HFFc6 (cell line): Measurements from ENCODE around the gene CSNK1G1. TPM values are rescaled to one million over a fixed set of nuclear protein-coding genes. Genes with fewer than 3 reads are reported as not detected.

Source experiments
- DNase-seq: peaks from one replicate; pipeline ENCODE4 v3.0.0-alpha.2; 2018
- H3K27ac Mint-ChIP-seq: 2 replicates; pipeline ENCODE4 v1.8.0; 2020; ENCODE audit warnings: mild to moderate bottlenecking, mixed read lengths
- H3K27me3 Mint-ChIP-seq: 2 replicates; pipeline ENCODE4 v1.8.0; 2021; ENCODE audit warnings: mild to moderate bottlenecking, moderate library complexity, mixed read lengths; ENCODE audit not compliant: insufficient read depth
- H3K36me3 Mint-ChIP-seq: 2 replicates; pipeline ENCODE4 v1.8.0; 2021; ENCODE audit warnings: low read depth, mixed read lengths
- H3K4me1 Mint-ChIP-seq: 2 replicates; pipeline ENCODE4 v1.8.0; 2020; ENCODE audit warnings: low read depth, mixed read lengths
- H3K4me3 Mint-ChIP-seq: 2 replicates; pipeline ENCODE4 v1.8.0; 2020; ENCODE audit warnings: mild to moderate bottlenecking, moderate library complexity, mixed read lengths
- H3K9me3 Mint-ChIP-seq: 2 replicates; pipeline ENCODE4 v1.8.0; 2020; ENCODE audit warnings: mild to moderate bottlenecking, mixed read lengths
- CTCF ChIP-seq: fragments of 200-600 bp; sonication (generic); IDR thresholded peaks from 2 replicates; pipeline ENCODE4 v1.5.0; 2021; ENCODE audit warnings: antibody characterized with exemption, mild to moderate bottlenecking
- total RNA-seq, 6 experiments: library from RNA; stranded (reverse); fragmentation: NEBNext Ultra II Directional; extraction: Animal tissue kit (Norgen Biotek cat#: 25700); gene quantifications; 2 replicates in 1 of 6; 3 replicates in 5 of 6; pipeline ENCODE4 v1.2.3, GENCODE V29; 2021

Gene CSNK1G1
- total RNA-seq, 6 experiments from 2014 or later: 16.4 to 20.5 (median 18.6) TPM

GRCh38 chr15:64185146-64185911 lies 170.6 kb downstream of the CSNK1G1 start:
- H3K36me3 Mint-ChIP-seq: peaks cover 22% of the 10 kb centered on the region
- H3K27ac Mint-ChIP-seq: no peak overlapping the region
- TF ChIP-seq CTCF: no peak
- no peaks in the 10 kb centered on the region for H3K9me3 Mint-ChIP-seq
- peaks cover 20% of the 10 kb centered on the region for H3K4me1 Mint-ChIP-seq
- DNase-seq: no peak
- peaks cover 2% of the 10 kb centered on the region; the same call in 1 of the 2 replicates for H3K27me3 Mint-ChIP-seq
- no peak overlapping the region for H3K4me3 Mint-ChIP-seq

GRCh38 chr15:64182859-64183370 lies 173.1 kb downstream of the CSNK1G1 start:
- Mint-ChIP-seq H3K4me1 (peaks cover 7% of the 10 kb centered on the region), H3K9me3 (no peaks in the 10 kb centered on the region), H3K36me3 (peaks cover 17% of the 10 kb centered on the region), H3K27me3 (no peaks in the 10 kb centered on the region), H3K4me3 (no peak overlapping the region), H3K27ac (no peak overlapping the region)
- no peak for TF ChIP-seq CTCF
- no peak for DNase-seq

- DNase-seq: no peak
- TF ChIP-seq CTCF: no peak
- H3K27me3 Mint-ChIP-seq: no peaks in the 10 kb centered on the region; the same call in 1 of the 2 replicates
- H3K27ac Mint-ChIP-seq: no peak overlapping the region
- peaks cover 28% of the 10 kb centered on the region for H3K36me3 Mint-ChIP-seq
- H3K4me1 Mint-ChIP-seq: no peaks in the 10 kb centered on the region
- H3K4me3 Mint-ChIP-seq: no peak overlapping the region
- H3K9me3 Mint-ChIP-seq: no peaks in the 10 kb centered on the region
These were observed 175.6 kb downstream of the CSNK1G1 start for GRCh38 chr15:64180235-64180824.

DNA sequence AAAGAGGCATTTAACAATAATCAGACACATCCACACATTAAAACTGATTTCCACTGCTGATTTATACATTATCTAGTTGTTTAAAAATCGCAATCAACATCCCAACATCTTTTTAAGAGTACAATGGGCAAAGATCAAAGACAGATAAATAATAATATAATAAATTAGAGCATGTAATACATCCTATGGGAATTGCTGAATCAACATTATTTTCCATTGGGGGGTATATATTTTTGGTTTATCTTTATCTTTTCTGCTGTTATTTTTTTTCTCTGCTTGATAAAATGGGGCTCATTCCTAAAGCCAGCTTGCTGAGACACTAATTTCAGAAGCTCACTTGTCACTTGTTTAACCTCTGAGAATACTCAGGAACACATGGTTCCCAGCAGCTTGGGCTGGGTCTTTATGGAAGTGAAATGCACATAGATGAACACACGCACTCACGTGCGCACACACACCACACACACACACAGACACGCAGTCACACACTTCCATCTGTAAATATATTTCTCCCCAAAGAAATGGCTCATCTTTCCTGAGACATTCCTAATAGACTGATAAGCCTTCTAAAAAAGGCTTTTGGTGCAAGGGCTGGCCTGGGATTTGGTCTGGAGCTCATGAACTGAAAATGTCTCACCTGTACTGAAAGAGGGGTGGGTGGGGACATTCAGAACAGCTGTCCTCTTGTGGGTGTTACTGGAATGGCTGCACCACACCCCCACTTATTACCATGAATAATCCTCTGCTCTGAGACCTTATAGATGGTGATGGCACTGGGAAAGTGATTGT lies 189.7 kb downstream of the CSNK1G1 start:
- Mint-ChIP-seq H3K4me1 (peaks cover 32% of the 10 kb centered on the region), H3K36me3 (peaks cover 16% of the 10 kb centered on the region), H3K4me3 (no peak overlapping the region), H3K27ac (no peak overlapping the region), H3K27me3 (peaks cover 5% of the 10 kb centered on the region; the same call in 1 of the 2 replicates), H3K9me3 (no peaks in the 10 kb centered on the region)
- DNase-seq: no peak
- TF ChIP-seq CTCF: 0 out of 2 replicates have a peak, but pooled peaks have one; percentile 7

DNA sequence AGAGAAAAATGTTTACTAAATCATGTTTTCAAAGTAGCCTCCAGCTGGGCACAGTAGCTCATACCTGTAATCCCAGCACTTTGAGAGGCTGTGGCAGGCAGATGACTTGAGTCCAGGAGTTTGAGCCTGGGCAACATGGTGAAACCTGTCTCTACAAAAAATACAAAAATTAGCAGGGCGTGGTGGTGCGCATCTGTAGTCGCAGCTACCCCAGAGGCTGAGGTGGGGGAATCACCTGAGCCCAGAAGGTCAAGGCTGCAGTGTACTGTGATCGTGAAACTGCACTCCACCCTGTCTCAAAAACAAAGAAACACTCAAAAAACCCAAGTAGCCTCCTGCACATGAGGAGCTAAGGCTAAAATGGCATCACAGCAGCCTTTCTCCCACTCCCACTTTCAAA lies 191.5 kb downstream of the CSNK1G1 start:
- no peak for DNase-seq
- Mint-ChIP-seq H3K4me1 (peaks cover 42% of the 10 kb centered on the region), H3K4me3 (peak overlapping the region; percentile 43), H3K9me3 (no peaks in the 10 kb centered on the region), H3K27ac (peak overlapping the region; percentile 54; the same call in 1 of the 2 replicates), H3K36me3 (peaks cover 18% of the 10 kb centered on the region), H3K27me3 (peaks cover 5% of the 10 kb centered on the region; the same call in 1 of the 2 replicates)
- TF ChIP-seq CTCF: no peak
